Chondrocyte (in vitro differentiated cells): ENCODE results near the gene ZNF423. TPM values are rescaled to one million over a fixed set of nuclear protein-coding genes. Genes with fewer than 3 reads are reported as not detected.

Experiments used
- DNase-seq: peaks from one replicate; pipeline ENCODE4 v3.0.0; 2021; ENCODE audit warnings: mixed read lengths, low spot score
- H3K27ac Mint-ChIP-seq: one replicate; pipeline ENCODE4 v1.8.0; 2021; ENCODE audit warnings: mild to moderate bottlenecking, moderate library complexity, mixed read lengths; ENCODE audit not compliant: unreplicated experiment
- H3K27me3 Mint-ChIP-seq: 2 replicates; pipeline ENCODE4 v1.8.0; 2021; ENCODE audit warnings: low read depth, mixed read lengths
- H3K36me3 Mint-ChIP-seq: 2 replicates; pipeline ENCODE4 v1.8.0; 2021; ENCODE audit warnings: low read depth, mixed read lengths
- H3K4me1 Mint-ChIP-seq: 2 replicates; pipeline ENCODE4 v1.8.0; 2021; ENCODE audit warnings: low read depth, mild to moderate bottlenecking, mixed read lengths
- H3K4me3 Mint-ChIP-seq: one replicate; pipeline ENCODE4 v1.8.0; 2021; ENCODE audit warnings: mild to moderate bottlenecking, moderate library complexity, mixed read lengths; ENCODE audit not compliant: unreplicated experiment
- H3K9me3 Mint-ChIP-seq: 2 replicates; pipeline ENCODE4 v1.8.0; 2021; ENCODE audit warnings: low read depth, mixed read lengths
- CTCF ChIP-seq: fragments of 200-600 bp; sonication (generic); IDR thresholded peaks from 2 replicates; pipeline ENCODE4 v1.5.0; 2021; ENCODE audit warnings: antibody characterized with exemption, mild to moderate bottlenecking, moderate library complexity
- total RNA-seq: library from RNA; stranded (reverse); gene quantifications from 3 replicates; pipeline ENCODE4 v1.2.1, GENCODE V29; 2021

The ZNF423 gene
- total RNA-seq, 1 donor from 2014 or later = 4.7 TPM

GRCh38 chr16:49827805-49828438 lies 28.0 kb downstream of the ZNF423 start:
- no peaks in the 10 kb centered on the region for H3K27me3 Mint-ChIP-seq

GRCh38 chr16:49826515-49826914 lies 29.4 kb downstream of the ZNF423 start:
- Mint-ChIP-seq H3K9me3 (no peaks in the 10 kb centered on the region), H3K27me3 (no peaks in the 10 kb centered on the region), H3K27ac (no peak overlapping the region), H3K4me1 (peaks cover 32% of the 10 kb centered on the region), H3K4me3 (no peak overlapping the region), H3K36me3 (no peaks in the 10 kb centered on the region)
- no peak for TF ChIP-seq CTCF
- DNase-seq = no peak

More at GRCh38 chr16:49827805-49828438, 28.0 kb downstream of the ZNF423 start:
- TF ChIP-seq CTCF = no peak
- Mint-ChIP-seq H3K4me3 (peak overlapping the region; percentile 46), H3K36me3 (no peaks in the 10 kb centered on the region), H3K27ac (peak overlapping the region; percentile 85), H3K4me1 (peaks cover 42% of the 10 kb centered on the region), H3K9me3 (no peaks in the 10 kb centered on the region)
- DNase-seq = no peak

GRCh38 chr16:49825041-49825440 lies 30.9 kb downstream of the ZNF423 start:
- TF ChIP-seq CTCF = no peak
- no peak for DNase-seq
- Mint-ChIP-seq H3K9me3 (no peaks in the 10 kb centered on the region), H3K27me3 (no peaks in the 10 kb centered on the region), H3K27ac (no peak overlapping the region), H3K36me3 (no peaks in the 10 kb centered on the region), H3K4me1 (peaks cover 32% of the 10 kb centered on the region), H3K4me3 (no peak overlapping the region)

- H3K27ac Mint-ChIP-seq = no peak overlapping the region
- H3K4me1 Mint-ChIP-seq = peaks cover 32% of the 10 kb centered on the region
- no peak for TF ChIP-seq CTCF
These were observed 31.3 kb downstream of the ZNF423 start for GRCh38 chr16:49824593-49824992.

GRCh38 chr16:49822649-49823370 lies 33.1 kb downstream of the ZNF423 start:
- no peak overlapping the region for H3K27ac Mint-ChIP-seq
- H3K36me3 Mint-ChIP-seq = no peaks in the 10 kb centered on the region
- no peak for DNase-seq
- no peak overlapping the region for H3K4me3 Mint-ChIP-seq
- no peaks in the 10 kb centered on the region for H3K9me3 Mint-ChIP-seq
- H3K4me1 Mint-ChIP-seq = peaks cover 20% of the 10 kb centered on the region
- no peak for TF ChIP-seq CTCF
- H3K27me3 Mint-ChIP-seq = no peaks in the 10 kb centered on the region

More at GRCh38 chr16:49824593-49824992, 31.3 kb downstream of the ZNF423 start:
- no peaks in the 10 kb centered on the region for H3K27me3 Mint-ChIP-seq
- H3K36me3 Mint-ChIP-seq = no peaks in the 10 kb centered on the region
- no peaks in the 10 kb centered on the region for H3K9me3 Mint-ChIP-seq
- H3K4me3 Mint-ChIP-seq = no peak overlapping the region
- no peak for DNase-seq
